ENCODE measurements around the gene TCP11L1. TPM values are rescaled to one million over a fixed set of nuclear protein-coding genes. Genes with fewer than 3 reads are reported as not detected.
"Not testable (repeated sequence)": the region's sequence is repeated elsewhere in the genome, so short reads cannot be mapped to it uniquely, and the experiment has no call there.

TCP11L1 gene
- total RNA-seq, 4 donors from 2014 or later: 24.7 to 52.6 (median 34.6) TPM

DNA sequence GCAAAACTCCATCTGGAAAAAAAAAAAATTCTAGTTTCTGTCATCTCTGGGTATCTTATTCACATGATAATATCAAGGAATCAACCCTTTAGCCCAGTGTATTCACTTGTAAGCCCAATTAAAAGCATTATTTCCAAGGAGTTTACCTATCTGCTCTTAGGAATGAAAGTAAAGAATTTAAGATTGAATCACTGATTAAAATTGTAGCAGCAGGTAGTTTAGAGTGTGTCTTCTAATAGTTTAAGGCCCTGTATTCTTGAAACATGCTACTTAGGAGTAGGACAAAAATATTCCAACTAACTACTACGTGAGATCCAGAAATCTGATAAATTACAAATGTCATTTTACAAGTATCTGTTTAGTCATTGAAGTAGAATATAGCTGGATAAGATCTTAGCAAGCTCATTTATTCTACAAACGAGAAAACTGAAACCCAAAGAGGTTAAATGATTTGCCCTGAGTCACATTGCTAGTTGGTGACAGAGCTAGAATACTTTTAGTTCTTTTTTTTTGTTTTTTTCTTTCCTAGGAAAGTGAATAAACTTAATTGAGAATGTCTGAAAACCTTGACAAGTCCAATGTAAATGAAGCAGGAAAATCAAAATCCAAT is 4.0 kb downstream of the TCP11L1 start:
- TF ChIP-seq, protein P1, sequence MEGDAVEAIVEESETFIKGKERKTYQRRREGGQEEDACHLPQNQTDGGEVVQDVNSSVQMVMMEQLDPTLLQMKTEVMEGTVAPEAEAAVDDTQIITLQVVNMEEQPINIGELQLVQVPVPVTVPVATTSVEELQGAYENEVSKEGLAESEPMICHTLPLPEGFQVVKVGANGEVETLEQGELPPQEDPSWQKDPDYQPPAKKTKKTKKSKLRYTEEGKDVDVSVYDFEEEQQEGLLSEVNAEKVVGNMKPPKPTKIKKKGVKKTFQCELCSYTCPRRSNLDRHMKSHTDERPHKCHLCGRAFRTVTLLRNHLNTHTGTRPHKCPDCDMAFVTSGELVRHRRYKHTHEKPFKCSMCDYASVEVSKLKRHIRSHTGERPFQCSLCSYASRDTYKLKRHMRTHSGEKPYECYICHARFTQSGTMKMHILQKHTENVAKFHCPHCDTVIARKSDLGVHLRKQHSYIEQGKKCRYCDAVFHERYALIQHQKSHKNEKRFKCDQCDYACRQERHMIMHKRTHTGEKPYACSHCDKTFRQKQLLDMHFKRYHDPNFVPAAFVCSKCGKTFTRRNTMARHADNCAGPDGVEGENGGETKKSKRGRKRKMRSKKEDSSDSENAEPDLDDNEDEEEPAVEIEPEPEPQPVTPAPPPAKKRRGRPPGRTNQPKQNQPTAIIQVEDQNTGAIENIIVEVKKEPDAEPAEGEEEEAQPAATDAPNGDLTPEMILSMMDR (IDR thresholded peaks at IDR 0.05): no peak
- no peak for DNase-seq (ENCODE audit: low spot score)
- ATAC-seq (ENCODE audit: low FRiP score): no peak

DNA sequence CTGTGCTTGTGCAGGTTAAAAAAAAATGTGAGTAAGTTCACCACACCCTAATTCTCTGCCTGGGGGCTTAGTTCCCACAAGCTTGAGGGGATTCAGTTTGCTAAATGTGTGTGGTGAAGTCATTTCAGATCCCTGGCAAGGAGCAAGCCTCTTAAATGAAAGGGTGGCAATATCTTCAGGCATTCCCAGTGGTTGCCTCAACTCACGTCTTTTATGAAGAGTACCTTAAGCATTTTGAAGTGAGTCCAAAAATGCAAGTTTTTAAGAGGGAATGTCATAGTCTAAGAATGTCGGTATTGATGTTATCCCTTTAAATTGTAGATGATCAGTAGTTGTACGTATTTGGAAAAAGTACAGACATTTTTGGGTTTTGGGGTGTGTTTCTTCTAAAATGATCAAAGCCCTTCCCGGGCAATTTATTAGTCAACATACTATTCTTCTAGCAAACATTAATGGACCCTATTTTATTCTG is 4.9 kb downstream of the TCP11L1 start:
- no peak for ATAC-seq (ENCODE audit: low FRiP score)
- DNase-seq (ENCODE audit: low spot score): no peak
- TF ChIP-seq, protein P1 (IDR thresholded peaks at IDR 0.05): no peak

DNA sequence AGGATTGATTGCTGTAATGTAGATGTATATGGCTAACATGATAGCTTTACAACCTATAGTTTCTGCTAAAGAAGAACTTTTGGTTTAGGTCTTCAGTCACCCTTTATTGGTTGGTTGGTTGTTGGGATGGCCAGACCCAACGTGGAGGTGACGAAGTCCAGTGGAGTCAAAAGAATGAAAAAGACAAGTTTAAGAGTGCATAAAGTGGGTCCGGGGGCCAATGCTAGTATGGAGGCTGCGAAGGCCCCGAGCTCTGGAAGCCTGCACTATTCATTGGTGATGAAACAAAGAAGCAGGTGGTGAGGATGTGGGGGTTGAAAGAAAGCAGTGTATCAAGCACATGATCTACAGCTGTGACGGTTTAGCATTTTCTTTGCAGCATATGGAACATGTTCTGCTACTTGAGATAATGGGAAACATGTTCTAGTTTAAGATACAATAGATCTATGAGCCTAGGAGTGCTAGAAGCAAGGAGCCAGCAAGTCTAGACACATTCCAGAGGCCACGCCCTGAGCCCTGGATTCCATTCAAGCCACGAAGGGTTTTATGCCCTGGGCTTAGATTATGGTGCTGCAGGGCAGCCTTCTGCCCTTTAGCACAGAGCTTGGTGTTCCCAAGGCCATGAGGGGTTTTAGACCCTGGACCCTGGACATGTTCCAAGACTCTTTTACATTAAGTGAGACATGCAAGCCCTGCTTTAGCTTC is 6.3 kb downstream of the TCP11L1 start:
- ATAC-seq (ENCODE audit: low FRiP score) (no peak), DNase-seq (ENCODE audit: low spot score) (no peak)
- TF ChIP-seq, protein P1 (IDR thresholded peaks at IDR 0.05): no peak

DNA sequence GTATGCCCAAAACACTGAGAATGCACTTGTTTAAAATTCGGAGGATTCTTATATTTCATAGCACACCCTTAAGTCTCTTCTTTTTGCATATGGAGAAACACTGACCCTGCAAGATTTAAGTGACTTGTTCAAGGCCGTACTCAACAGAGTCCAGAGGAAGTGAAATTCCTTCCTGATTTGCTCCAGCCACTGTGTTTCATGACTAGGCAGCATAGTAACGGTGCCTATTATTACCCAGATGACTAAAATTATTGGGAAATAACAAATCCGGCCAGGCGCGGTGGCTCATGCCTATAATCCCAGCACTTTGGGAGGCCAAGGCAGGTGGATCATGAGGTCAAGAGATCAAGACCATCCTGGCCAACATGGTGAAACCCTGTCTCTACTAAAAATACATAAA is 9.3 kb downstream of the TCP11L1 start:
- ATAC-seq (ENCODE audit: low FRiP score); DNase-seq (ENCODE audit: low spot score): not testable (repeated sequence)

DNA sequence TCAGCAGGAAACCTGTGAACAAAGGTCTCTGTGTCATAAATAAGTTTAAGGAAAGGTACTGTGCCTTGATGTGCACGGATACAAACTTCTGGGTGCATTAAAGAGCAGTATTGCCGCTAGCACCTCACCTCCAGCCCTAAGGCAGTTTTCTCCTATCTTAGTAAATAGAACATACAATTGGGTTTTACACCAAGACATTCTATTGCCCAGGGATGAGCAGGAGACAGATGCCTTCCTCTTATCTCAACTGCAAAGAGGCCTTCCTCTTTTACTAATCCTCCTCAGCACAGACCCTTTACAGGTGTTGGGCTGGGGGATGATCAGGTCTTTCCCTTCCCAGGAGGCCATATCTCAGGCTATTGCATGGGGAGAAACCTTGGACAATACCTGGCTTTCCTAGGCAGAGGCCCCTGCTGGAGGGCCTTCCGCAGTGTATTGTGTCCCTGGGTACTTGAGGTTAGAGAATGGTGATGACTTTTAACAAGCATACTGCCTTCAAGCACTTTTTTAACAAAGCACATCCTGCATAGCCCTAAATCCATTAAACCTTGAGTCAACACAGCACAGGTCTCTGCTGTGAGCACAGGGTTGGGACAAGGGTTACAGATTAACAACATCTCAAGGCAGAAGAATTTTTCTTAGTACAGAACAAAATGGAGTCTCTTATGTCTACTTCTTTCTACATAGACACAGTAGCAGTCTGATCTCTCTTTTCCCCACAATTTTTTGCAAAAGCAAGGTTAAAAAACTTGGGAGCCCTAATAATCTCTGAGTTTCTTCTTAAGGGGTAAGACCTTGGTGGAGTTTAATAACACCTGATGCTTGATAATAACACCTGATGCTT is 10.4 kb downstream of the TCP11L1 start:
- DNase-seq (ENCODE audit: low spot score); ATAC-seq (ENCODE audit: low FRiP score): not testable (repeated sequence)

DNA sequence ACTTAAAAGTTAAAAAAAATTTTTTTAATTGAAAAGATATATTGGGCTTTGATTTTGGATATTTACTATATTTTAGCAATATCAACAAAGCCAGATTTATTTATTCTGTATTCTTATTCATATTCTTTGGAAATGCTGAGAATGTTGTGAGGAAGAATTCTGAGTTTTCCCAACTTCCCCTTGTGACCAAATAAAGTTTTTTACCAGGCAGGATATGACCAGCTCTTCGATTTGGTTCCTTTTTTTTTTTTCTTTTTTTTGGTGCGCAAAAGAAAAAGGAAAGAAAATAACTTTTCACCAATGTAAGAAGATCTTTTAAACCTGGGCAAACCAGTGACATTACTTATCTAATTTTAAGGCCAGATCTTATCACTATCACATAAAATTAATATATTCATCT is 12.9 kb downstream of the TCP11L1 start:
- ATAC-seq (ENCODE audit: low FRiP score): no peak

DNA sequence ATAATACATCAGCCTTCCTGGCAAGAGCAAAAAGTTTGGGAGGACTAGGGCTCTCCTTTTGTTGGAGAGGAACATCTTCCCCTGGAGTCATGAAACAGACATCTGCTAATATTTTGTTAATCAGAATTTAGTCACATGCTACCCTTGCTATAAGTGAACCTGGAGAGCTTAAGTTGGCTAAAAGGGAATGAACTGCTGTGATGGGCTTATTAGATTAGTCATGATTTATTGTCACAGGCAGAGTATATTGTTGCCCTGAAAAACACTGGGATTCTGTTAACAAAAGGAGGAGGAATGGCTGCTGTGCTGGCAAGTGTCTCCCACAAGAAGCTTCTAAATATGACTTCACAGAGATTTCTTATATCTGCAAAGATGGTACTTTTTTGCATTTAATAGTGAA is 16.0 kb downstream of the TCP11L1 start:
- ATAC-seq (ENCODE audit: low FRiP score) (no peak), DNase-seq (ENCODE audit: low spot score) (no peak)
- TF ChIP-seq, protein P1 (IDR thresholded peaks at IDR 0.05): no peak

More for the DNA sequence above, 12.9 kb downstream of the TCP11L1 start:
- TF ChIP-seq, protein P1 (IDR thresholded peaks at IDR 0.05): no peak
- no peak for DNase-seq (ENCODE audit: low spot score)

All from omental fat pad (tissue), 4 donors.